H9 (cell line): ENCODE data around the gene ADO. TPM values are rescaled to one million over a fixed set of nuclear protein-coding genes. Genes with fewer than 3 reads are reported as not detected.

ENCODE experiments used
- DNase-seq: peaks from one replicate; pipeline ENCODE4 v3.0.0-alpha.2; 2017
- H2AFZ ChIP-seq: one replicate; pipeline ENCODE4 v1.6.1; 2013; ENCODE audit warnings: mild to moderate bottlenecking, low read length, control low read depth, moderate library complexity
- H2AK5ac ChIP-seq: 2 replicates; pipeline ENCODE4 v1.6.1; 2013; ENCODE audit warnings: low read length, control low read depth, mixed read lengths; ENCODE audit not compliant: insufficient read length
- H2BK120ac ChIP-seq: one replicate; pipeline ENCODE4 v1.6.1; 2013; ENCODE audit warnings: low read depth, mild to moderate bottlenecking, low read length, control low read depth, inconsistent platforms; ENCODE audit not compliant: poor library complexity, severe bottlenecking
- H2BK12ac ChIP-seq: 2 replicates; pipeline ENCODE4 v1.6.1; 2013; ENCODE audit warnings: low read length, control low read depth, mixed read lengths, low read depth; ENCODE audit not compliant: insufficient read length
- H2BK15ac ChIP-seq: 2 replicates; pipeline ENCODE4 v1.6.1; 2013; ENCODE audit warnings: low read depth, low read length, control low read depth
- H2BK20ac ChIP-seq: one replicate; pipeline ENCODE4 v1.6.1; 2013; ENCODE audit warnings: low read depth, mild to moderate bottlenecking, low read length, control low read depth, inconsistent platforms; ENCODE audit not compliant: poor library complexity, severe bottlenecking
- H2BK5ac ChIP-seq: 2 replicates; pipeline ENCODE4 v1.6.1; 2013; ENCODE audit warnings: low read length, control low read depth, mixed read lengths; ENCODE audit not compliant: insufficient read length
- H3K14ac ChIP-seq: 2 replicates; pipeline ENCODE4 v1.6.1; 2013; ENCODE audit warnings: low read length, control low read depth; ENCODE audit not compliant: insufficient read depth
- H3K18ac ChIP-seq: 2 replicates; pipeline ENCODE4 v1.6.1; 2013; ENCODE audit warnings: low read depth, mild to moderate bottlenecking, mixed read lengths, low read length, control low read depth; ENCODE audit not compliant: insufficient read length
- H3K23ac ChIP-seq: 2 replicates; pipeline ENCODE4 v1.6.1; 2013; ENCODE audit warnings: low read length, control low read depth, mixed read lengths, low read depth; ENCODE audit not compliant: insufficient read length
- H3K23me2 ChIP-seq: 2 replicates; pipeline ENCODE4 v1.6.1; 2013; ENCODE audit warnings: low read depth, mild to moderate bottlenecking, mixed read lengths, low read length, control low read depth; ENCODE audit not compliant: insufficient read length, poor library complexity, severe bottlenecking
- H3K27ac ChIP-seq: 2 replicates; pipeline ENCODE4 v1.5.1; 2013; ENCODE audit warnings: low read length, control low read depth, mixed read lengths, low read depth; ENCODE audit not compliant: insufficient read length
- H3K27me3 ChIP-seq: 2 replicates; pipeline ENCODE4 v1.6.1; 2013; ENCODE audit warnings: low read length, control low read depth, inconsistent platforms; ENCODE audit not compliant: insufficient read depth
- H3K4ac ChIP-seq: 2 replicates; pipeline ENCODE4 v1.6.1; 2013; ENCODE audit warnings: low read depth, mild to moderate bottlenecking, control low read depth, inconsistent platforms, low read length, moderate library complexity
- H3K4me1 ChIP-seq: 2 replicates; pipeline ENCODE4 v1.6.1; 2013; ENCODE audit warnings: low read length, control low read depth, inconsistent platforms; ENCODE audit not compliant: insufficient read depth
- H3K4me2 ChIP-seq: 2 replicates; pipeline ENCODE4 v1.6.1; 2013; ENCODE audit warnings: low read length, control low read depth, mixed read lengths; ENCODE audit not compliant: insufficient read length, insufficient read depth
- H3K56ac ChIP-seq: 2 replicates; pipeline ENCODE4 v1.6.1; 2013; ENCODE audit warnings: low read depth, mild to moderate bottlenecking, mixed read lengths, low read length, control low read depth; ENCODE audit not compliant: insufficient read length
- H3K79me1 ChIP-seq: 2 replicates; pipeline ENCODE4 v1.6.1; 2013; ENCODE audit warnings: low read depth, mild to moderate bottlenecking, moderate library complexity, low read length, control low read depth, inconsistent platforms; ENCODE audit not compliant: insufficient read depth, poor library complexity, severe bottlenecking
- H3K79me2 ChIP-seq: 2 replicates; pipeline ENCODE4 v1.6.1; 2013; ENCODE audit warnings: low read length, control low read depth, inconsistent platforms; ENCODE audit not compliant: insufficient read depth
- H3K9ac ChIP-seq: 2 replicates; pipeline ENCODE4 v1.6.1; 2013; ENCODE audit warnings: low read length, control low read depth, mixed read lengths; ENCODE audit not compliant: insufficient read length; ENCODE audit errors: extremely low read depth
- H3K9me3 ChIP-seq: one replicate; pipeline ENCODE4 v1.6.1; 2013; ENCODE audit warnings: low read depth, low read length, inconsistent platforms; ENCODE audit not compliant: control insufficient read depth
- H3T11ph ChIP-seq: one replicate; pipeline ENCODE4 v1.6.1; 2013; ENCODE audit warnings: mild to moderate bottlenecking, low read length, control low read depth, inconsistent platforms
- H4K20me1 ChIP-seq: one replicate; pipeline ENCODE4 v1.6.1; 2013; ENCODE audit not compliant: control insufficient read depth, insufficient read length, insufficient read depth
- H4K5ac ChIP-seq: 2 replicates; pipeline ENCODE4 v1.6.1; 2013; ENCODE audit warnings: low read depth, mild to moderate bottlenecking, mixed read lengths, low read length, control low read depth; ENCODE audit not compliant: insufficient read length
- H4K8ac ChIP-seq: replicated peaks from 2 replicates; pipeline ENCODE4 v1.6.1; 2013; ENCODE audit warnings: low read length, control low read depth, mixed read lengths, low read depth; ENCODE audit not compliant: insufficient read length
- H4K91ac ChIP-seq: 2 replicates; pipeline ENCODE4 v1.6.1; 2013; ENCODE audit warnings: low read depth, mild to moderate bottlenecking, moderate library complexity, mixed read lengths, low read length, control low read depth; ENCODE audit not compliant: insufficient read length
- H3K27ac Mint-ChIP-seq, 3 experiments: 2 replicates in 2 of 3; 3 replicates in 1 of 3; pipeline ENCODE4 v1.8.0; 2020 to 2021; ENCODE audit warnings: mixed read lengths in 3 of 3, mild to moderate bottlenecking in 1 of 3, moderate library complexity in 1 of 3
- H3K27me3 Mint-ChIP-seq: 2 replicates; pipeline ENCODE4 v1.8.0; 2021; ENCODE audit warnings: low read depth, mild to moderate bottlenecking, moderate library complexity, mixed read lengths
- H3K36me3 Mint-ChIP-seq, 3 experiments: 2 replicates in 2 of 3; 3 replicates in 1 of 3; pipeline ENCODE4 v1.8.0; 2020 to 2021; ENCODE audit warnings: low read depth in 3 of 3, mixed read lengths in 3 of 3; ENCODE audit not compliant: insufficient read depth in 1 of 3
- H3K4me1 Mint-ChIP-seq, 2 experiments: 2 replicates each; pipeline ENCODE4 v1.8.0; 2020; ENCODE audit warnings: mixed read lengths in 2 of 2
- H3K4me3 Mint-ChIP-seq, 2 experiments: 2 replicates in 1 of 2; 3 replicates in 1 of 2; pipeline ENCODE4 v1.8.0; 2020 to 2021; ENCODE audit warnings: mild to moderate bottlenecking in 2 of 2, mixed read lengths in 2 of 2, moderate library complexity in 1 of 2
- H3K9me3 Mint-ChIP-seq, 2 experiments: 2 replicates in 1 of 2; 3 replicates in 1 of 2; pipeline ENCODE4 v1.8.0; 2020; ENCODE audit warnings: mild to moderate bottlenecking in 2 of 2, mixed read lengths in 2 of 2, moderate library complexity in 1 of 2
- WGBS: extraction: QIAGEN DNeasy Blood & Tissue Kit; methylation state at CpG from one replicate; pipeline ENCODE4 v1.1.7; 2013; ENCODE audit warnings: missing lambda C conversion rate, low lambda C conversion rate, mixed read lengths; ENCODE audit not compliant: insufficient read length; ENCODE audit errors: extremely low coverage; 5-methylcytosine and 5-hydroxymethylcytosine counted together
- total RNA-seq: library from RNA; stranded (reverse); gene quantifications from 2 replicates; pipeline ENCODE4 v1.2.1, GENCODE V29; 2021
- TF ChIP-seq, protein P1 (sequence below): fragments of 200-600 bp; sonication (generic); conservative IDR thresholded peaks from 3 replicates; pipeline ENCODE4 v1.8.0; 2021; ENCODE audit warnings: antibody characterized with exemption, mild to moderate bottlenecking

ADO gene
- total RNA-seq, 1 experiment from 2014 or later, result 31.6 TPM

DNA sequence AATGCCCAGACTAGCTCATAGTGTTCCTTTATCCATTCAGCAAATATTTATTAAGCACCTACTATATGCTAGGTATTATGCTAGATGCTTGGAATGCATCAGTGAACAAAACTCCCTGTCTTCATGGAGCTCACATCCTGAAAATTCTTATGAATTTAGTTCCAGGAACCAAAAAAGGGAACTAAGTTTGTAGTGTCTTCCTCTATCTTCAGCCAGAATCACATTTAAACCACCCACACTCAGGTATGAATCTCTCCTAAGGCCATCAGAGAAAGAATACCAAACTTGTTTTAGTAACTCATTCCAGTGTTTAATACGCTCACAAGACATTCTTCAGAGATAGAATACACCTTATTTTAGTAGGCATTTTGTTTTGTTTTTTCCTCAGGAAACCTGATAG is 21.8 kb downstream of the ADO start:
- no peaks in the 10 kb centered on the region for H3K79me1 ChIP-seq
- H3K36me3 Mint-ChIP-seq, result no peaks in the 10 kb centered on the region
- H2BK12ac ChIP-seq, result no peak overlapping the region
- H3K4me3 Mint-ChIP-seq, result no peak overlapping the region
- H2AK5ac ChIP-seq, result no peak overlapping the region
- H3K23ac ChIP-seq, result no peak overlapping the region
- no peak overlapping the region for H2BK120ac ChIP-seq
- H3K56ac ChIP-seq, result no peak overlapping the region
- H4K91ac ChIP-seq, result no peak overlapping the region
- no peak overlapping the region for H2AFZ ChIP-seq
- H3K27me3 Mint-ChIP-seq, result peaks cover 12% of the 10 kb centered on the region
- H4K20me1 ChIP-seq, result no peaks in the 10 kb centered on the region
- H3K4ac ChIP-seq, result no peak overlapping the region
- DNase-seq, result no peak
- no peaks in the 10 kb centered on the region for H3K9me3 ChIP-seq
- no peak overlapping the region for H2BK20ac ChIP-seq
- H3T11ph ChIP-seq, result no peak overlapping the region
- no peaks in the 10 kb centered on the region for H3K27me3 ChIP-seq
- H3K4me1 Mint-ChIP-seq, result peaks cover 3 to 4% of the 10 kb centered on the region in 2 experiments
- no peaks in the 10 kb centered on the region for H3K23me2 ChIP-seq
- H2BK5ac ChIP-seq, result no peak overlapping the region
- H3K18ac ChIP-seq, result no peak overlapping the region
- H3K4me1 ChIP-seq, result no peaks in the 10 kb centered on the region
- no peak overlapping the region for H2BK15ac ChIP-seq
- H3K14ac ChIP-seq, result no peak overlapping the region
- no peak overlapping the region for H4K8ac ChIP-seq
- no peak overlapping the region for H3K4me2 ChIP-seq
- TF ChIP-seq, protein P1, sequence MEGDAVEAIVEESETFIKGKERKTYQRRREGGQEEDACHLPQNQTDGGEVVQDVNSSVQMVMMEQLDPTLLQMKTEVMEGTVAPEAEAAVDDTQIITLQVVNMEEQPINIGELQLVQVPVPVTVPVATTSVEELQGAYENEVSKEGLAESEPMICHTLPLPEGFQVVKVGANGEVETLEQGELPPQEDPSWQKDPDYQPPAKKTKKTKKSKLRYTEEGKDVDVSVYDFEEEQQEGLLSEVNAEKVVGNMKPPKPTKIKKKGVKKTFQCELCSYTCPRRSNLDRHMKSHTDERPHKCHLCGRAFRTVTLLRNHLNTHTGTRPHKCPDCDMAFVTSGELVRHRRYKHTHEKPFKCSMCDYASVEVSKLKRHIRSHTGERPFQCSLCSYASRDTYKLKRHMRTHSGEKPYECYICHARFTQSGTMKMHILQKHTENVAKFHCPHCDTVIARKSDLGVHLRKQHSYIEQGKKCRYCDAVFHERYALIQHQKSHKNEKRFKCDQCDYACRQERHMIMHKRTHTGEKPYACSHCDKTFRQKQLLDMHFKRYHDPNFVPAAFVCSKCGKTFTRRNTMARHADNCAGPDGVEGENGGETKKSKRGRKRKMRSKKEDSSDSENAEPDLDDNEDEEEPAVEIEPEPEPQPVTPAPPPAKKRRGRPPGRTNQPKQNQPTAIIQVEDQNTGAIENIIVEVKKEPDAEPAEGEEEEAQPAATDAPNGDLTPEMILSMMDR, result no peak
- H4K5ac ChIP-seq, result no peak overlapping the region
- H3K9ac ChIP-seq, result no peak overlapping the region
- H3K79me2 ChIP-seq, result no peaks in the 10 kb centered on the region
- no peaks in the 10 kb centered on the region for H3K9me3 Mint-ChIP-seq
- WGBS, result no CpG with 5 or more reads among the region's 1 CpG
- no peak overlapping the region; a peak in 1 of 7 replicates for H3K27ac Mint-ChIP-seq
- H3K27ac ChIP-seq, result no peak overlapping the region
